GM18508 (cell line): ENCODE results near the gene KRTAP11-1.

Experiments
- ATAC-seq: cut with Tn5 transposase; IDR thresholded peaks from one replicate; pipeline ENCODE4 v1.9.1; 2021; ENCODE audit warnings: moderate number of reproducible peaks; ENCODE audit not compliant: insufficient read depth, unreplicated experiment

KRTAP11-1 gene

GRCh38 chr21:30881480-30881879 is at the start of gene KRTAP11-1:
Gene KRTAP11-1 (minus strand): TSS chr21:30881580. CDS start chr21:30881524, 56 bp downstream.
- ATAC-seq = no peak

- ATAC-seq = no peak
Observed at GRCh38 chr21:30924146-30924700, 42.8 kb upstream of the KRTAP11-1 start.

- ATAC-seq = no peak
Observed at GRCh38 chr21:30921129-30921528, 39.7 kb upstream of the KRTAP11-1 start.

- ATAC-seq = no peak
Observed at GRCh38 chr21:30917557-30917956, 36.2 kb upstream of the KRTAP11-1 start.

- ATAC-seq = no peak
Observed at GRCh38 chr21:30900881-30901280, 19.5 kb upstream of the KRTAP11-1 start.

- no peak for ATAC-seq
Observed at GRCh38 chr21:30882866-30883597, 1.7 kb upstream of the KRTAP11-1 start.

- ATAC-seq = no peak
Observed at GRCh38 chr21:30880914-30881313, 466 bp downstream of the KRTAP11-1 start.

GRCh38 chr21:30874526-30874925 is 6.9 kb downstream of the KRTAP11-1 start:
- ATAC-seq = no peak

- no peak for ATAC-seq
Observed at GRCh38 chr21:30847627-30848500, 33.5 kb downstream of the KRTAP11-1 start.

GRCh38 chr21:30842990-30843389 is 38.4 kb downstream of the KRTAP11-1 start:
- no peak for ATAC-seq

GRCh38 chr21:30839304-30839703 is 42.1 kb downstream of the KRTAP11-1 start:
- ATAC-seq = no peak

GRCh38 chr21:30838536-30838935 is 42.8 kb downstream of the KRTAP11-1 start:
- ATAC-seq = no peak

- ATAC-seq = no peak
Observed at GRCh38 chr21:30831194-30831765, 50.1 kb downstream of the KRTAP11-1 start.
